ENCODE data around the gene PIGQ.

GRCh38 chr16:568401-569258 is 1.1 kb upstream of the PIGQ start:
- TF ChIP-seq CTCF (IDR thresholded peaks at IDR 0.05) (no peak), POLR2A (IDR thresholded peaks at IDR 0.05) (no peak)
